ENCODE measurements around the gene POLE3. TPM values are rescaled to one million over a fixed set of nuclear protein-coding genes. Genes with fewer than 3 reads are reported as not detected.
"Not testable (repeated sequence)": the region's sequence is repeated elsewhere in the genome, so short reads cannot be mapped to it uniquely, and the experiment has no call there.

Gene POLE3
- total RNA-seq, 1 experiment from 2014 or later: 116 TPM

DNA sequence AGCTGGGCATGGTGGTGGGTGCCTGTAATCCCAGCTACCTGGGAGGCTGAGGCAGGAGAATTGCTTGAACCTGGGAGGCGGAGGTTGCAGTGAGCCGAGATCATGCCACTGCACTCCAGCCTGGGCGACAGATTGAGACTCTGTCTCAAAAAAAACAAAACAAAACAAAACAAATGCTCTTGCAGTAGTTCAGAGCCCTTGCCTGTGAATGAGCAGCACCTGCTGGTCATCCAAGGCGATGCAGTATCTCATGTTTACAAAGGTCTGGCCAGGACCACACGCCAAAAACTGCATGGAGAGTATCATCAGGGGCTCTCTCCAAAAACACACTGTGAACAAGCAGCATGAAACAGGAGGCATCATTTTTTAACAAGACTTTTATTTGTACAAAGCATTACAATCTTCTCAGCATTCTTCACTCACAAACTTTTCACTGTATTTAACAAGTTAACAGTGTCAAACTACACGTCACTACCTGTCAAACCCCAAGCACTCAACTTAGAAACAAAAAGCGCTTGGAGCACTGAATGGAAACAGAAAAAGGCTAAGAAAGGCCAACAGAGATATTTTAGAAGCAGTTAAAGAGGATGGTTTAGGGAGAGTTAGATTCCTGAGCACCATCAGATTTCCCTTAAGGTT lies 3.5 kb downstream of the POLE3 start:
- DNase-seq (ENCODE audit: low spot score): peak; percentile 74
- in situ Hi-C loops (cut with HindIII; ENCODE audit: low sequenced_read_pairs): not testable (repeated sequence)

- DNase-seq (ENCODE audit: low spot score); in situ Hi-C loops (cut with HindIII; ENCODE audit: low sequenced_read_pairs): not testable (repeated sequence)
Observed at GRCh38 chr9:113406353-113406752, 4.1 kb downstream of the POLE3 start.

DNA sequence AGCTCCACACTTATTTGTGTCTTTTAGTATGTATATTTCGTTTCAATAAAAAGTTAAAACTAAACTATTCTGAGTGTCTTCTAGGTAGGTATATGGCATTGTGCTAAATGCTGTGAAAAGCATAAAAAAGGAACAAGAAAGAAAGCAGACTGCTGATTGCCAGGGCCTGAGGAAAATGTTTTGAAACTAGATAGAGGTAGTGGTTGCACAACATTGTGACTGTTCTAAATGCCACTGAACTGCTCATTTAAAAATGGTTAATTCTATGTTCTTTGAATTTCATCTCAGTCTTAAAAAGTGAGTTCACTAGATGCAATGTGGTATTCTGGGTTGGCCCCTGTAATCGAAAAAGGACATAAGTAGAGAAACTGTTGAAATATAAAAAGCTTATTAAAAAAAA lies 6.8 kb downstream of the POLE3 start:
- no peak for DNase-seq (ENCODE audit: low spot score)
- in situ Hi-C loops (cut with HindIII; ENCODE audit: low sequenced_read_pairs): no loop called here

GRCh38 chr9:113401027-113401792 lies 9.3 kb downstream of the POLE3 start, which contains the start of gene ALAD:
Gene ALAD (minus strand): TSS chr9:113401284. CDS start chr9:113393559, 7,725 bp downstream.
- in situ Hi-C loops (cut with HindIII; ENCODE audit: low sequenced_read_pairs): no loop called here
- peak; percentile 99 for DNase-seq (ENCODE audit: low spot score)

GRCh38 chr9:113399646-113400200 lies 10.8 kb downstream of the POLE3 start:
- in situ Hi-C loops (cut with HindIII; ENCODE audit: low sequenced_read_pairs): no loop called here
- peak; percentile 21 for DNase-seq (ENCODE audit: low spot score)

- no peak for DNase-seq (ENCODE audit: low spot score)
- in situ Hi-C loops (cut with HindIII; ENCODE audit: low sequenced_read_pairs): no loop called here
Observed at GRCh38 chr9:113398796-113399195, 11.7 kb downstream of the POLE3 start.

DNA sequence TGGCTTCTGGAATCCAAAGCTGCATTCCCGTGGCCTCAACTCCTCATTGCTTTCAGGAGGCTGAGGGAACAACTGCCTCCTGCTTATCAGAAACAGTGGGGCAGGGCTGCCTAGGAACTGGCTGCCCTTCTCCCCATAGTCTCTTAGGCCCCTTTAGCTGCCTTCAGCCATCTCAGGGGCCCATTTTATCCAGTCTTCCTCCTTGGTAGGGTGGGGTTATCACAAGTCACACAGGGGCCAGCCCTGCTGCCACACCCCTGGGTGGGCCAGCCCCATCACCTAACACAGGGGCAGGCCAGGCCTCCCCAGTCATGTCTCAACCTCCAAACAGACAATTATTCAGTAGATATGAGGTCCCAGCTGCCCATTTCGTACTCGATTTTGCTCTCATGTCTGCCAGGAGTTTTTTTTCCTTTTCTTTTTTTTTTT lies 13.3 kb downstream of the POLE3 start:
- in situ Hi-C loops (cut with HindIII; ENCODE audit: low sequenced_read_pairs): no loop called here
- no peak for DNase-seq (ENCODE audit: low spot score)

GRCh38 chr9:113395000-113395861 lies 15.2 kb downstream of the POLE3 start:
- no peak for DNase-seq (ENCODE audit: low spot score)
- in situ Hi-C loops (cut with HindIII; ENCODE audit: low sequenced_read_pairs): no loop called here

GRCh38 chr9:113393281-113393680 lies 17.2 kb downstream of the POLE3 start:
- no peak for DNase-seq (ENCODE audit: low spot score)
- in situ Hi-C loops (cut with HindIII; ENCODE audit: low sequenced_read_pairs): no loop called here

GRCh38 chr9:113391917-113392316 lies 18.6 kb downstream of the POLE3 start:
- no peak for DNase-seq (ENCODE audit: low spot score)
- in situ Hi-C loops (cut with HindIII; ENCODE audit: low sequenced_read_pairs): no loop called here

DNA sequence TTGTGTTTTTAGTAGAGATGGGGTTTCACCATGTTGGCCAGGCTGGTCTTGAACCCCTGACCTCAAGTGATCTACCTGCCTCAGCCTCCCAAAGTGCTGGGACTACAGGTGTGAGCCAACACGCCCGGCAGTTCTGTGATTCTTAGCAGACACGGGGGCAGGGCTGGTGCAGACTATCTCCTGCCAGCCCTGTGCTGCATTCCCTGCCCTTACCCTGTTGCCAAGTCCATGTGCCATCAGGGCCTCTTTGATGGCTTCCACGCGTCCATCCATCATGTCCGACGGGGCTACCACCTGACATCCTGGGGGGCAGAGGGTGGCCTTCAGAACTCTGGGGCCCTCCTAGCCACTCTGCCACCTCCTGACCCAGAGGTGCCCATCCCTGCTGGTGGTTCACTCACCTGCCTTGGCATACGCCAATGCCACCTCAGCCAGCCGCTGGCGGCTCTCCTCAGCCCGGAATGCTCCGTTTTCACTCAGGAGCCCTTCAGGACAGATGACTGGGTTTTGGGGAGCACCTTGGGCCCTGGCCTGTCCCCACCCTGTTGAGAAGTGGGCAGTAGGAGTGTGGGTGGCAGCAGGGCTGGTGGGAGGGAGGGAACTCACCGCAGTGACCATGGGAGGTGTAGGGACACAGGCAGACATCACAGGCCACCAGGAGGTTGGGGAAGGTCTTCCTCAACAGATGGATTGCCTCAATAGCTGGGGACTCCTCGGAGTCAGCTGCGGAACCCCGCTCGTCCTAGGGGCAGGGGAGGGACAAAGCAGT lies 20.1 kb downstream of the POLE3 start:
- DNase-seq (ENCODE audit: low spot score): no peak
- in situ Hi-C loops (cut with HindIII; ENCODE audit: low sequenced_read_pairs): no loop called here

DNA sequence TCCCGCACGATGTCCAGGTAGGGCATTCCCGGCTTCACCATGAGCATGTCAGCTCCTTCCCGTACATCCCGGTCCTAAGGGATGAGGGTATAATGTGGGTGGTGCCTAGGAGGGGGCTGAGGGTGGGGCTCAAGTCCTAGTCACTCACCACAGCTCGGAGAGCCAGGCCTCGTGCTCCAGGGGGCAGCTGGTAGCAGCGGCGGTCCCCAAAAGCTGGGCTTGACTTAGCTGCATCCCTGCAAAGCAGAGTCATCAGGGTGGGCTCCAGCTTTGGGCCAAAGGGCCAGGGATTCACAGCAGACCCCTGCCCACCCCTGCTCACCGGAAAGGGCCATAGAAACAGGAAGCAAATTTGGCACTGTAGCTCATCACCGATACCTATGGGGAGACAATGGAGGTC lies 21.0 kb downstream of the POLE3 start:
- in situ Hi-C loops (cut with HindIII; ENCODE audit: low sequenced_read_pairs): no loop called here

DNA sequence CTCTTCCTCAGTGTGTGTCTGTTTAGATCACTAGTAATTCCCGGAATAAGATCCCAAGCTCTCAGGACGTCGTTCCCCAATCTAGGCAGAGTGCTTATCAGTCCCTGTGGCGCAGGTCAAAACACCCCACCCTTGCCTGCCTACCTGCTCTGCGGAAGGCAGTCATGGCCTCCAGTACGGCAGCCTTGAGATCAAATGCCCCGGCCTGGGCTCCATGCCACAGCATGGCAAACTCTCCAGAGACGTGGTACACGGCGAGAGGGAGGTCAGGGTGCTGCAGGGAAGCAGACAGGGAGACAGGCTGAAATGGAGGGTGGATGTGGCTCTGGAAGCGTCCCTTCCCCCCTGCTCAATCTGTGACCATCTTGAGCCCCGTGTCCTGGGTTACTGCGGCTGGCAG lies 21.6 kb downstream of the POLE3 start:
- in situ Hi-C loops (cut with HindIII; ENCODE audit: low sequenced_read_pairs): no loop called here
- DNase-seq (ENCODE audit: low spot score): no peak

More for the DNA sequence above, 21.0 kb downstream of the POLE3 start:
- DNase-seq (ENCODE audit: low spot score): no peak

- DNase-seq (ENCODE audit: low spot score): no peak
- in situ Hi-C loops (cut with HindIII; ENCODE audit: low sequenced_read_pairs): no loop called here
Observed at GRCh38 chr9:113387560-113388230, 22.8 kb downstream of the POLE3 start.

GRCh38 chr9:113386571-113387393 lies 23.7 kb downstream of the POLE3 start:
- DNase-seq (ENCODE audit: low spot score): no peak
- in situ Hi-C loops (cut with HindIII; ENCODE audit: low sequenced_read_pairs): no loop called here

DNA sequence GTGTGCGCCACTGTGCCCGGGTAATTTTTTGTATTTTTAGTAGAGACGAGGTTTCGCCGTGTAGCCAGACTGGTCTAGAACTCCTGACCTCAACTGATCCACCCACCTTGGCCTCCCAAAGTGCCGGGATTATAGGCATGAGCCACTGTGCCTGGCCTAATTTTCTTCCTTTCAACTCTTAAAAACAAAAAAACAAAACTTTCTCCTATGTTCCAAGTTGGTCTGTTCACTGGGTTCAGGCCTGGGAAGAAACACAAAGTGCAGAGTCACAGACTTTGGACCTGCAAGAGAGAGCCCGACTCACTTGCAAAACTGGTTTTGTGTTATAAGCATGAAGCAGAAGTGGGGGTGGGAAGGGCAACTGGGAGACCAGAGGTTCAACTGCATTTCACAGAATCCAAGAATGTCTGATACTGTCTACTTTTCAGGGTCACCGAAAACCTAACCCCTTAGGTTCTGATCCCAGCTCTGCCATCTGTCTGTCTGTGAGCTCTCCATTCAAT lies 28.5 kb downstream of the POLE3 start:
- no peak for DNase-seq (ENCODE audit: low spot score)
- in situ Hi-C loops (cut with HindIII; ENCODE audit: low sequenced_read_pairs): no loop called here

DNA sequence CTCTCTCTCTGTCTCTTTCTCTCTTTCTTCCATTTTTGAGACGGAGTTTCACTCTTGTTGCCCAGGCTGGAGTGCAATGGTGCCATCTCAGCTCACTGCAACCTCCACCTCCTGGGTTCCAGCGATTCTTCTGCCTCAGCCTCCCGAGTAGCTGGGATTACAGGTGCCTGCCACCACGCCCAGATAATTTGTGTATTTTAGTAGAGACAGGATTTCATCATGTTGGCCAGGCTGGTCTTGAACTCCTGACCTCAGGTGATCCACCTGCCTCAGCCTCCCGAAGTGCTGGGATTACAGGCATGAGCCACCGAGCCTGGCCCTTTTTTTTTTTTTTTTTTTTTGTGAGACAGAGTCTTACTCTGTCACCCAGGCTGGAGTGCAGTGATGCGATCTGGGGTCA lies 29.0 kb downstream of the POLE3 start:
- DNase-seq (ENCODE audit: low spot score); in situ Hi-C loops (cut with HindIII; ENCODE audit: low sequenced_read_pairs): not testable (repeated sequence)
